B cell (primary cell): Measurements from ENCODE around the gene TFAP2E. TPM values are rescaled to one million over a fixed set of nuclear protein-coding genes. Genes with fewer than 3 reads are reported as not detected.

ENCODE experiments used
- polyA plus RNA-seq: library from polyadenylated mRNA; depleted of rRNA; stranded (reverse); fragments of >200 nt; gene quantifications from 2 replicates; pipeline ENCODE4 v1.2.3, GENCODE V29; 2012
- total RNA-seq, 2 donors: library from RNA; stranded (reverse); fragments of 120-200 nt in 1 of 2; gene quantifications; 1 replicate in 1 of 2; 2 replicates in 1 of 2; pipeline versions ENCODE4 v1.2.3 to v1.2.4, GENCODE V29; 2013 to 2022

Gene TFAP2E
- total and polyA plus RNA-seq, 2 donors (not counting 1 experiment from before 2014, with no cell fraction given), result 2.3 to 4.5 TPM

Other genes with a start within 250 kb of the TFAP2E start
- 78.1 and 89.9 TPM in 2 replicates for gene KIAA0319L, start 15.9 kb upstream of the TFAP2E start, total RNA-seq
- gene KIAA0319L, start 15.9 kb upstream of the TFAP2E start, polyA plus RNA-seq, result 35.9 and 36.1 TPM in 2 replicates
- gene NCDN, start 15.5 kb upstream of the TFAP2E start, total RNA-seq, result 19.8 and 22.6 TPM in 2 replicates
- 9.4 and 13.6 TPM in 2 replicates for gene NCDN, start 15.5 kb upstream of the TFAP2E start, polyA plus RNA-seq
- 24.8 and 26.2 TPM in 2 replicates for gene PSMB2, start 68.2 kb downstream of the TFAP2E start, total RNA-seq
- 20.5 and 21.9 TPM in 2 replicates for gene PSMB2, start 68.2 kb downstream of the TFAP2E start, polyA plus RNA-seq
- gene C1orf216, start 145.6 kb downstream of the TFAP2E start, total RNA-seq, result 5.4 and 5.8 TPM in 2 replicates
- gene C1orf216, start 145.6 kb downstream of the TFAP2E start, polyA plus RNA-seq, result 2.2 and 2.6 TPM in 2 replicates
- gene CLSPN, start 196.7 kb downstream of the TFAP2E start, total RNA-seq, result 0.85 and 1.1 TPM in 2 replicates
- gene CLSPN, start 196.7 kb downstream of the TFAP2E start, polyA plus RNA-seq, result 0.22 and 0.34 TPM in 2 replicates
- 19.1 and 22.6 TPM in 2 replicates for gene AGO4, start 234.7 kb downstream of the TFAP2E start, total RNA-seq
- gene AGO4, start 234.7 kb downstream of the TFAP2E start, polyA plus RNA-seq, result 7.8 and 10.4 TPM in 2 replicates